CD4-positive, alpha-beta T cell treated with Interleukin-2 at 100 ng/mL for 4 hours (primary cell): ENCODE data around the gene ACAP1.

Source experiments
- DNase-seq: peaks from one replicate; pipeline ENCODE4 v3.0.0-alpha.2; 2020; ENCODE audit warnings: low spot score

ACAP1 gene, protein sequence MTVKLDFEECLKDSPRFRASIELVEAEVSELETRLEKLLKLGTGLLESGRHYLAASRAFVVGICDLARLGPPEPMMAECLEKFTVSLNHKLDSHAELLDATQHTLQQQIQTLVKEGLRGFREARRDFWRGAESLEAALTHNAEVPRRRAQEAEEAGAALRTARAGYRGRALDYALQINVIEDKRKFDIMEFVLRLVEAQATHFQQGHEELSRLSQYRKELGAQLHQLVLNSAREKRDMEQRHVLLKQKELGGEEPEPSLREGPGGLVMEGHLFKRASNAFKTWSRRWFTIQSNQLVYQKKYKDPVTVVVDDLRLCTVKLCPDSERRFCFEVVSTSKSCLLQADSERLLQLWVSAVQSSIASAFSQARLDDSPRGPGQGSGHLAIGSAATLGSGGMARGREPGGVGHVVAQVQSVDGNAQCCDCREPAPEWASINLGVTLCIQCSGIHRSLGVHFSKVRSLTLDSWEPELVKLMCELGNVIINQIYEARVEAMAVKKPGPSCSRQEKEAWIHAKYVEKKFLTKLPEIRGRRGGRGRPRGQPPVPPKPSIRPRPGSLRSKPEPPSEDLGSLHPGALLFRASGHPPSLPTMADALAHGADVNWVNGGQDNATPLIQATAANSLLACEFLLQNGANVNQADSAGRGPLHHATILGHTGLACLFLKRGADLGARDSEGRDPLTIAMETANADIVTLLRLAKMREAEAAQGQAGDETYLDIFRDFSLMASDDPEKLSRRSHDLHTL

DNA sequence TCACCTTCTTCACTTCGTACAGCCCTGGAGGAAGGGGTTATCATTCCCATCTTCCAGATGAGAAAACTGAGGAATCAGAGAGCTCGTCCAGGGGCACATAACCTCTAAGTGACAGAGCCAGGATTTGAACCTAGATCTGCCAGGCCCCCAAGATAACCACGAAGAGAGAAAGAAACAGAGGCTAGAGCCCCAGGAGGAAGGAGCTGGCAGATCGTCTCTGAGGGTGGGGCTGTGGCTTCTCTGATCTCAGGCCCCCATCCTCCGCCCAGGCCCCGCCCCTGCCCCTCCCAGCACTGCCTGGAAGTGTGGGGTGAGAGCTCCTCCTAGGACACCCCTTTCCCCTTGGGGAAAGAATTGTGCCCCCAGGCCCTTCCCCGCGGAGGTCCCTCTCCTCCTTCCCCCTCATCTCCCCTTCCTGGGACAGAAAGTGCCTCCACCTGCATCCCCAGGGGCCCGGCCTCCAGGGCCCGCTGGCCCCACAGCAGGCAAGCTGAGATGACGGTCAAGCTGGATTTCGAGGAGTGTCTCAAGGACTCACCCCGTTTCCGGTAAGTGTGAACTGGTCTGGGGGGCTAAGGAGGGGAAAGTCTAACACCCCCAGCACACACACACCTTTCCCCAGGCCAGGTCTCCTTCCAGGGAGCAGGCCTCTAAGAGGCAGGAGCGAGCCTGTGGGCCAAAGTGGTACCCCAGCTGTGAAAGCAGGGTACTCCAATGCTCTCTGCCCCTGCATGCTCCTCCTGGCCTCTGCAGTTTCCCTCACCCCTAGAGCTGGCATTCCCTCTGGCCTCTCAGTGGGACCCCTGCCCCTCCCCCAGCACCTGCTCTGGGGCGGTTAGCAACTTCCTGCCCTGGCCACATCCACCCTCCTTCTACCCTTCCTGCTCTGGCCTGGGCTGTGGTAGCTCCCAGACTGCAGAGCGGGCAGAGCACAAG lies at the start of gene ACAP1:
Gene ACAP1, plus strand, starts transcription at position 290 of the 936 bp plus-strand sequence. Its CDS starts 206 bp downstream, at position 496.
- peak; percentile 87 for DNase-seq

DNA sequence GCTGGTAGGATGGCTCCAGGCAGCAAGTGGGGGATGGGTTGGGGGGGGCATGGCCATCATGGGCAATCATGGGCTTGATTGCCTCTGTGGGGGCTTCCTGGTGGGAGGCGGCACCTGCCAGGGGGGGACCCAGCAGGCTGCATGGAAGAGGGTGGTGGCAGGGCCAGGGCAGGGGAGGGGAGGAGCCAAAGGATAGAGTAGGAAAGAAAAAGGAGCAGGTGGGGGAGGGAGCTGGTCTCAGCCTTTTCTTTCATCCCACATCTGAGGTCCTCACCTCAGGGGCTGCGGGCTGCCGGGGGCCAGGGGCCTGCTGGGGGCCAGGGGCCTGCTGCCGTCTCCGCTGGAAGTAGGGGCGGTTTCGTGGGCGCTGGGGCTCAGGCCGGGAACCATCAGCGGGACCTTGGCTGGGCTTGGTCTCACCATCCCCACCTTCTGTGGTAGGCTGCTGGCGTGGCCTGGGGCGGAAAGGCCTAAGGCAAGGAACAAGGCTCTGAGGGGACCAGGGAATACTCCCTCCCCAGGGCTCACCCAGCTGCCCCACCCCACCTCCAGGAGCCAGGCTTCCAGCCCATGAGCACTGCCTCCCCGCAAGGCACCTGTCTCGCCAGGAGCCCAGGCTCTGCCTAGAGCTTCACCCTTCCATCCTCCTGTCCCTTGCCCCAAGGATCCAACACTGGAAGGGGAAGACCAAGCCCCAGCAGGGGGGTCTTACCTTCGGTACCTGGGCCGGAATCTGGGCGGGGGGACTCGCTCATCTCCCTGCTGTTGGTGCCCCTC lies 46.9 kb upstream of the ACAP1 start:
- DNase-seq = no peak

DNA sequence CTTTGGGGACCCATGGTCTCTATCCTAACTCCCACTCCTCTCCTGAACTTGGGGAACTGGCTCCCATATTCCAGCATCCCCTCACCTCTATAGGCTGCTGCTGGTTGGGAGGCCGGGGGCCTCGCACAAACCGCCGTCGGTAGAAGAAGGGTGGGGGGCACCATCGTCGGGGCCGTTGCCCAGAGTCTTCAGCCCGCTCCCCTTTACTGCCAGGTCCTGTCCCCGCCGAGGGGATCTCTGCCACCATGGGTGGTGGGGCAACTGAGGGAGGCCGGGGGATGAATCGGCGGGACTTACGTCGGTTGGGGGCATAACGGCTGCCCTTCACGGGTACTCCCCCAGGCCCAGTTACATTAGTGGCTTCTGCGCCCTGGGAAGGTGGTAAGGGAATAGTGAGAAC lies 46.2 kb upstream of the ACAP1 start:
- DNase-seq = no peak

DNA sequence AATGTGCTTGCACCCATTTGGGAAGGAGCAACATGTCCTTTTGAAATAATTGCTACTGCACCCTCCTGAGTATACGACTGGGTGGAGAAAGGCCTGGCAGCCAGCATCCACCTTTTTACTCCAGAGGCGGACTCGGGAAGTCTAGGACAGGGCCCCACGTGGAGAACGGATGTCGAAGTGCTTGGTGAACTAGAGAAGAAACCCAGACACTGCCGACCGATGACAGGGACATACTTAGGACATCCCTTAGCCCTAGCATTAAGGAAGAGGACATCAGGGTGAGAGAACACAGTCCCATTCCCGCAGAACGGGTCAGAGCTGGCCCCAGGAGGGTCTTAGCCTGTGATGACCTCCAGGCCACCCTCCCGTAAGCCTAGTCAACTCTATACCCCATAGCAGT lies 45.6 kb upstream of the ACAP1 start:
- no peak for DNase-seq

DNA sequence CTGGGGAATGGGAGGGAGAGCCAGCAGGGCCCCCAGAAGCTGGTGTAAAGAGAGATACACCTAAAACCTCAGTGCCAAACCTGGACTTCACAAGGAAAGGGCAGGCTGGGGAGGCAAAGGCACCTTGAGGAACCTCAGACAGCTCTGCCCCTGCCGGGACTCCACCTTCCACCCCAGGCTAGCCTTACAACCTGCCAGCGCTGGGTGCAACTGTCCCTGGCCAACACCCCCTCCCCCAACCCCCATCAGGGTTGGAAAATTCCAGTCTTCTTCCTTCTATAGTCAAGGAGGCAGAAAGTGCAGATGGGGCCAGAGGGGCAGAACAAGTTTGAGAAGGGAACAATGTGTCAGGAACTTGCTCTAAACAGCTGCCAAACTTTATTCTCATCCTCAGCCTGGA lies 44.1 kb upstream of the ACAP1 start:
- no peak for DNase-seq

DNA sequence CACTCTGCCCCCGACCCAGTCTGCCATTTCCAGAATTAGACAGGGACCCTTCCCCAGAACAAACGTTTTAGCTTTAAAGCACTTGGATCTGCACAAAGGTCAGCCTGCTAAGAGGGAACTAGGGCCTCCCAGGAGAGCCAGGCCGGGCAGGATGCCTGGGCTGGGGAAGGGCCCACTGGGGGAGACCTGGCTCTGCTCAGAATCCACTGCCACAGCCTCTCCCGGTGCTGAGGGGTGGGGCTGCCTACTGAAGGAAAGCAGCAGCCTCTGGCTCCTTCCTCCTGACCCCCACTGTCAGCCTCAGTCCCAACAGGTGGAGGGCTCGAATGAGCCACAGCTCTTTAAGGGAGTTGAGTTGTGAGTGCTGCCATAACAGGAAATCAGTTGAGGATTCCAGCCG lies 43.6 kb upstream of the ACAP1 start:
- no peak for DNase-seq

DNA sequence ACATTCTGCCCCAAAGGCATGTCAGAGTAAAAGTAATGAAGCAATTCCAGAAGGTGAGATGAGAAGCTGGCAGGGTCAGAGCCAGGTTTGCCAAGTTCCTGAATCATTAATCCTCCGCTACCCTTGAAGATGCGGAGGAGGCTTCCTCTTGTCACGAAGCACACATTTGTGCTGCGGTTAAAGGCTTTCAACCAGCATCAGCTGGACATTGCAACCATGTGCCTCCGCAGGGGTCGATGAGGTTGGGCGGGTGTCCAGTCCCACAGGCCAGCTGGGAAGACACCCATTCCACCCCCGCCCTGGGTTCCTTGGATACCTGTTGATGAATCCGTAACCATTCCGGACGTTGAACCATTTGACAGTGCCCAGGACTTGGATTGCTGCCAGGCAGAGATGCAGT lies 43.2 kb upstream of the ACAP1 start:
- no peak for DNase-seq

DNA sequence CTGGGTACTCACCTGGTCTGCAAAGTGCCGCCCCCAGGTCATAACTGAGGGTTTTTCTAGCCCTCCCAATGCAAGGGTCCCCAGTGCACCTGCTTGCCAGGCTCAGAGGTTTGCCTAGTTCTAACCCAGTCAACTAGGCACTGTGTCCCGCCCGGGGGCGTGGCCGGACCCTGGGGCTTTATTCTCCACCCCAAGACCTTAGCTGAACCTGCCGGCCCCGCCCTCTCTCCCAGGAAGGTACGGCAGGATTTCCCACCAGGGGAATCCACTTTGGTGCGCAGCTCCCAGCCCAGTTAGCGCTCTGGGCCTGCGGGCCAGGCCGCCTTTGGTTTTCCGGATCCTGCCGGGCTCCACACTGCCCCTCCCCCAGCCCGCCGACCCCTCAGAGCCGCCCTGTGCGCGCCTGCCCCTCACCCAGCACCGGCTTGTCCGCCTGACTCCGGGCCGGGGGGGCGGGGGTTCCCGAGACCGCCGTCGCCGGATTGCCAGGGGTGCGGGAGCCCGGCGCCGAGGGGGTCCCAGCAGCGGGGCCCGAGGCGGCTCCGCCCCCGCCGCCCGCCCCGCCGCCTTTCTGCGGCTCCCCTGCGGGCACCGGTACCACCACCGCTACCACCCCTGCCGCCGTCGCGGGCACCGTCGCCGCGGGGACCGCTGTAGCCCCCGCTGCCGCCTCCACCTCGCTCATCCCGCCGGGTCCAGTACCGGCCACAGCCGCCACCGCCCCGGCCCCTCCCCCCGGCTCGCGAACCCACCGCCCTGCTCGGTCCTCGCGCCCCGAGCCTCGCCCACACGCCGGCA lies 42.3 kb upstream of the ACAP1 start:
- no peak for DNase-seq

DNA sequence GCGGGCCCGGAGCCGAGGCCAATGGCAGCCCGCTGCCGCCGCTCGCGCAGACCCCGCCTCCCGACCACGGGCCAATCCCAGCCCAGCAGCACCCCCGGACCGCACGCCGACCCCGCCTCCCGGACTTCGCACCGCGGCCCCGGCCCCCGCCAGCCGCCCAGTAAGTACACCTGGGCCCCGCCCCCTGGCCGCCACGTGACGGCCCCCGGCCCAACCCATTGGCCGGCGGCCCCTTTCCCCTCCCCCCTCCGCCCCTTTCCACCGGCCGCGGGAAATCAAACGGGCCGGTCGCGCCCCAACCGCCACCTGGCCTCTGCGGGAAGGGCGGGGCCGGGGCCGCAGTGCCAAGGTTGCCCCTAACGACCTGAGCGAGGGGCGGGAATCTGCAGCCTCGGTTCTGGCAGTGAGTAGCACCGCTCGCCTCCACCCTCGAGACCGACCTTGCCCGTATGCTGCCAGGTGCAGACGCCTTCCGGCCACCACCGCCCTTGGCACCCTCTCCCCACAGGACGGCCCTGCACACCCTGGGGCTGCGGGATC lies 41.6 kb upstream of the ACAP1 start, which contains the start of gene YBX2:
Gene YBX2, minus strand, starts transcription at position 26 of the 540 bp plus-strand sequence. CDS start 139 bp downstream, outside the sequence.
- peak; percentile 71 for DNase-seq

DNA sequence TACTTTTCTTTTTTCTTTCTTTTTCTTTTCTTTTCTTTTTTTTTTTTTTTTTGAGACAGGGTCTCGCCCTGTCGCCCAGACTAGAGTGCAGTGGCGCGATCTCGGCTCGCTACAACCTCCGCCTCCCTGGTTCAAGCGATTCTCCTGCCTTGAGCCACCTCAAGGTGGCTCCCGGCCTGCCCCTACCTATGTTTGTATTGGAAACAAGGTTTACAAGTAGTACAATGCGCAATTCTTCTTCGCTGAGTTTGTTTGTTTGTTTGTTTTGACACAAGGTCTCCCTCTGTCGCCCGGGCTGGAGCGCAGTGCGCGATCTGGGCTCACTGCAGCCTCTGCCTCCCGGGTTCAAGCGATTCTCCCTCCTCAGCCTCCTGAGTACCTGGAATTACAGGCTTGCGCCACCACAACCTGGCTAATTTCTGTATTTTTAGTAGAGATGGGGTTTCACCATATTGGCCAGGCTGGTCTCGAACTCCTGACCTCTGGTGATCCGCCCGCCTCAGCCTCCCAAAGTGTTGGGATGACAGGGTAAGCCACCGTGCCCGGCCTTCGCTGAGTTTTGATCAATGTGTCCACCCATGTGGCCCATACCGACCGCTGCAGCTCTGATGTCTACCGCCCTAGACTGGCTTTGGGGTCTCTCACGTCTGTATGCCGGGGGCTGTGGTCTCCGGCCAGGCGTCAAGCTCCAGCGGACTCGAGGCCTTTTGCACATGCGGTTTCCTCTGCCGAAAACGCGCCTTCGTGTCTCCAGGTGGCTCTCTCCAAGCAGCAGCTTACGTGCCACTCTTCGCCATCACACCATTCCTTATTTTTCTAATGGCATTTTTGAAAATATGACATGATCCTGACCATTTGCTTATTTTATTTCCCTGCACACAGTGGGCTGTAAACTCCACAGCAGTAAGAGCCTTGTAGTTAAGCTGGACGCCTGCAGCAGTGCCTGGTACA lies 40.8 kb upstream of the ACAP1 start:
- no peak for DNase-seq

DNA sequence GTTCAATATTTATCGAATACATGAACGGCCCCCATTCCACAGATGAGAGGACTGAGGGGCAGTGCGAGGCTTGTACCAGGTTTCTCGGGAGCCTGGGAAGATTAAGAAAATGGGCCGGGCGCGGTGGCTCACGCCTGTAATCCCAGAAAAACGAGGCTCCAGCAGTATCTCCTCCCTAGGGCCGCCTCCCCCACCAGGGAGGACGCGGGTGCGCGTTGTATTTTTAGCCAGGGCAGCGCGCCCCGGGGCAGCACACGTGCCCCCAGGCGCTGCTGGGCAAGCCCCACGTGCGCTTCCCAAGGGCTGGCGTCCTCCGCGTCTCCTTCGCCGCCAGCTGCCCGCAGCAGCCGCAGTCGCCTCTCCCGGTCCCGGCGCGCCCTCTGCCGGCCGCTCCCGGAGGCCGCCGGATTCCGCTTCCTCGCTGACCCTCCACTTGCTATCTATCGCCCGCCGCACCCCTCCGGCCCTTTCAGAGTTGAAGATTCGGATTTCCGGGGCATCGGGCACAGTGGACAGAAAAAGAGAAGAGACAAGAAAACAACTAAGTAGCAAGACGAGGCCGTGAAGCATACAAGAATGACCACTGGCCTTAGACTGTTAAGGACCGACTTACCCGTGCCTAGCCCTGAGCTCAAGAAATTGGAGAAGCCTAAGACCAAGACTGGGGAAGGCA lies 40.0 kb upstream of the ACAP1 start:
- peak; percentile 67 for DNase-seq

DNA sequence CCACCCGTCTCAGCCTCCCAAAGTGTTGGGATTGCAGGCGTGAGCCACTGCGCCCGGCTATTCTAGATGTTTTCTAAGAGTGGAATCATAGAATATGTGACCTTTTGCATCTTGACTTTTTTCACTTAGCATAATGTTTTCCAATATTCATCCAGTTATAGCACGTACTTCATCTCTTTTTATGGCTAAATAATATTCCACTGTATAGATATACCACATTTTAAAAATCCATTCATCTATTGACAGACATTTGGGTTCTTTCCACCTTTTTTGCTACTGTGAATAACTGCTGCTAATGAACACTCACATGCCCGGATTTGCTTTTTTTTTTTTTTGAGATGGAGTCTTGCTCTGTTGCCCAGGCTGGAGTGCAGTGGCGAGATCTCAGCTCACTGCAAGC lies 32.1 kb upstream of the ACAP1 start:
- no peak for DNase-seq

DNA sequence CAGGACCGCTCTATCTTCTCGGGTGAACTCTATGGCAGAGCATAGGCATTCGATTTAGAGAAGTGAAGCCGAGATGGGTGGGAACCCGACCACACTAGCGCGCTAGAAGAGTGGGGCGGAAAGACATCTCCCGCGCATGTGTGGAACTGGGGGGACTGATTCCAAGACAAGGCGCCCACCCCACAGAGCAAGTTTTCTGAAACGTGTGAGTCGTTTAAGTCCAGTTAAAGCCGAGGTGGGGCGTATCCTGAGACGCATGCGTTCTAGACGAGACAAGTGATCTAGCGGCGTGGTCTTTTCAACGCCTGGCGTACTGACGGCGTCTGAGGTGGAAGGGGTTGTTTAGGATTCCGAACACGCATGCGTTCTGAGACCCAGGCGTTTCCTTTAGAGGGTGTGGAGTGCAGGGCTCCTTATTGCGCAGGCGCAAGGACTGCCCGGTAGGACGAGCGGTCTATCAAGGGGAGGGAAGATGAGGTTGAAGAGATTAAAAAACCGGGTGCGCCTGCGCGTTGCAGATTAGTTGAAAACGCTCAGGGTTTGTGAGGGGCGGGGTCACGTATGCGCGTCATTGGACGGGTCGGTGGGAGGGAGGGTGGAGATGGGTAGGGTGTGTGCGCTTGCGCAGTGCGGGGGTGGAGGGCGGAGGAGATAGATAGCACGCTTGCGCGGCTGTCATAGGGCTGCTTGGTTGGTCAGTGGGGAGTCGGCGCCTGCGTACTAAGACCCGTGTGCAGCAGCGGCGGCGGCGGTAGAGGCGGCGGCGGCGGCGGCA lies 29.2 kb upstream of the ACAP1 start, which contains the start of gene EIF5A:
Gene EIF5A, plus strand, starts transcription at position 718 of the 775 bp plus-strand sequence. CDS start 2,008 bp downstream, outside the sequence.
- peak; percentile 100 for DNase-seq

DNA sequence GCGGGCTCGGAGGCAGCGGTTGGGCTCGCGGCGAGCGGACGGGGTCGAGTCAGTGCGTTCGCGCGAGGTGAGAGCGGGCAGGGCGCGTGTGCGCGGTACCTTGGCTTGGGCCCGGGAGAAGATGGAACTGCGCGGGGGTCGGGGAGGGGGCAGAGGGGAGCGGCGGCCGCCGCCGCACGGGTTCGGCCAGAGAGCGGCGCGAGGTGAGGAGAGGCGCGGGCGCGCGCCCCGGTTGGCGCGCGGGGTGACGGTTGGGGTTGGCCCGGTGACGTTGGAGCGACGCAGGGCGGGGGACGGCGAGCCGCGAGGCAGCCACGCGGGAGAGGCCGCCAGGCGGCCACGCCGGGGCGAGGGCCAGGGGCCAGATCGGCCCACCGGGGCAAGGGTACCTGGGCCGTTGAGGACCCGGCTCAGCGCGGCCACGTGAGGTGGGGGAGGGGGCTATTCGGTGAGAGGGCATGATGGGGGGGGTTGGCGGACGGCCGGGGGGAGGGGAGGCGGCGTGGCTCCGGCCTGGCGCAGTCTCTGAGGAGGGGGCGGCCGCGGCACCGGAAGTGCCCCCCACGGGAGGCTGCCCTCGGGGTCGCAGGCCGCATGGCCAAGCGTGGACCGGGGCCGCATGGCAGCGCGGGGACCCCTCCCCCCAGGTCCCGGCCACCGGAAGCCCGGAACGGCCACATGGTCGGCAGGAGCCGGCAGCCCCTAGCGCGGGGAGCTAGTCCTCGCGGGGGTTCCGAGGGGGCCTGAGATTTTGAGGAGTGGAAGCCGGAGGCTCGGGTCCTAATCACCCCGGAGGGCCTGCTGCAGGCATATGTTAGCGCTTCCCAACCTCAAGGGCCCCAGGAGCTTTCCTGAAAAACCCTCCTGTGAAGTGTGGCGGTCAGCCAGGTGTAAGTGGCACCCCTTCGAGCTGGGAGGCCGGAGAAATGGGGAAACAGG lies 28.4 kb upstream of the ACAP1 start:
- peak; percentile 43 for DNase-seq

DNA sequence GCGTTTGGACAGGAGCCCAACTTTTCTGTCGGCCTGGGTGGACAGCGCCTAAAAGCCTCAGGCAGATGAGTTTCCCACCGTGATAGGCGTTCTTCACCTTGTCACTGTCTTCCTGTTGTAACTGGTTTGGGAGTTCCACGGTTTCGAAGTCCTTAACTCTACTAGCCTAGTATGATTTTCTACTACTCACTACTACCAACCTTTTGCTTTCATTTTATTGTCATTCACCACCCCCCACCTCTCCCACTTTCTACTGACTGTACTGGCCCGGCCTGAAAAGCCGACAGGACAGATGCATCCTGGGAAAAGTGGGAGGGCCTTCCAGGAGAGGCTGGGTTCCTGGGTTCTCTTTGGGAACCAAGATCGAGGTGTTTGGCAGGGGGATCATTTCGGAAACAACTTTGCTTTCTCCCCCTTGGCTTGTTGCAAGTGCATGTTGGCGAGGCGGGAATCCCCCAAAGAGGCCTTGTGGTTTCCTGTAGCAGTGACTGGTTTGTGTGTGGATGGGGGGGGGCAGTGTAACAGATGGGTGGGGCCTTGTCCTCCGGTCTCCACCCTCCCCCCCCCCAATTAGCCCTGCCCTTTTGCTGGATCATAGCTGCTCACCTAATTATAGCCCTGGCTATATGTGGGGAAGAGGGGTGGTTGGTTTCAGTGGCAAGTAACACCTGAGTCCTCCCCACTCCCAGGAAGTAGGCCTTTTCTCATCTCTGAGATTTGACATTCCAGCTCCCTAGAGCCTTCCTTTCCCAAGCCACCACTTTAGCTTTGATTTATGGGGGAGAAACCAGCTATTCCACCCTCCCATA lies 27.5 kb upstream of the ACAP1 start:
- DNase-seq = peak; percentile 93

DNA sequence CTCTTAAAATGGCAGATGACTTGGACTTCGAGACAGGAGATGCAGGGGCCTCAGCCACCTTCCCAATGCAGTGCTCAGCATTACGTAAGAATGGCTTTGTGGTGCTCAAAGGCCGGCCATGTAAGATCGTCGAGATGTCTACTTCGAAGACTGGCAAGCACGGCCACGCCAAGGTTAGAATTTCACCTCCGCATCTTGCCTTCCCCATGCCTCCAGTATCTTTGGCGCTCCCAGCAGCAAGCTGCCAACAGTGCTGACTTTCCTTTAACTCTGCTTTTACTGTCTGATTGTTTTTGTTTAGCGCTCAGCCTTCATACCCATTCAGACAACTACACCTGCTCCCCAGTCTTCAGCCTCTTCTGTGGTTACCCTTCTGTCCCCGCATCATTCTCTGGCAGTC lies 26.7 kb upstream of the ACAP1 start:
- no peak for DNase-seq
